ENCODE results near the gene ACOT11. TPM values are rescaled to one million over a fixed set of nuclear protein-coding genes. Genes with fewer than 3 reads are reported as not detected.

The ACOT11 gene
- total and polyA plus RNA-seq, 9 of the 15 experiments (the other 6 are each of a cell fraction or from before 2014, with no cell fraction given) = 0.04 to 1.2 (median 0.64) TPM; not detected in 2

- H3K4me3 ChIP-seq = no peak overlapping the region
These were observed 8.1 kb downstream of the ACOT11 start for GRCh38 chr1:54556110-54556509.

DNA sequence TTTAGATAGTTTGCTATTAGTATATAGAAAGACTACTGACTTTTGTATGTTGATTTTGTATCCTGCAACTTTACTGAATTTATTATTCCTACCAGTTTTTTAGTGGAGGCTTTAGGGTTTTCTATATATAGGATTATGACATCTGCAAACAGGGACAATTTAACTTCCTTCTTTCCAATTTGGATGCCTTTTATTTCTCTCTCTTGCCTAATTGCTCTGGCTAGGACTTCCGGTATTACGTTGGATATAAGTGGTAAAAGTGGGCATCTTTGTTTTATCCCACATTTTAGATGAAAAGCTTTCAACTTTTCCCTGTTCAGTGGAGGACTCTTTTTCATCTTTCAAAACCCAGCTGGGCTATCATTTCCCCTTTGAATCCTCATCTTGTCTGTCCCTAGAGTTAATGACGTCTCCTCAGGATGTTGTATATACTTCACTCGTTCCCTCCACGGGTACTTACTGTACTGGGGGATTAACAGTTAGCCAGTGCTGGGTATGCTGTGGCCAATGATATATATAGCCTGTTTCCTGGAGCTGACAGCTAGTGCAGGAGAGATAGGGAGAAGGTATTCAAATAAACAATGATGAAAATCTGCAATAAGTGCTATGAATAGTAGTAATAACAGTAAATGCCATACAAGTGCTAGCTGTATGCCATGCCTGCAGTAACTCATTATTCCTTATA is 9.8 kb downstream of the ACOT11 start:
- CTCF ChIA-PET (ENCODE audit: low intra/inter-chr PET ratio) = no interaction called here
- no peak overlapping the region for H3K9ac ChIP-seq (ENCODE audit: insufficient read depth in 1 of 2, low read depth in 2 of 2, low read length in 2 of 2)
- H3K4me1 ChIP-seq (replicated peaks in 1 of 2; ENCODE audit: control insufficient read depth in 2 of 2, insufficient read depth in 2 of 2, low read length in 2 of 2) = no peaks in the 10 kb centered on the region; a peak in 1 of 5 replicates
- ATAC-seq (no peak; the same call in 2 of the 3 replicates), FAIRE-seq (no peak), DNase-seq (ENCODE audit: extremely low read depth in 1 of 4, low spot score in 3 of 4) (no peak)
- H3K4me3 ChIP-seq = no peak overlapping the region
- H3K27ac ChIP-seq (ENCODE audit: extremely low read depth, low read depth, low read length) = no peak overlapping the region
- H3K27me3 ChIP-seq (ENCODE audit: control insufficient read depth in 2 of 2, insufficient read depth in 2 of 2, low read length in 2 of 2) = peaks cover 3 to 24% of the 10 kb centered on the region in 2 experiments
- H3K9me3 ChIP-seq (replicated peaks; ENCODE audit: control insufficient read depth, insufficient read depth, low read depth, low read length) = no peaks in the 10 kb centered on the region
- H2AFZ ChIP-seq (ENCODE audit: low read depth, low read length) = no peak overlapping the region
- in situ Hi-C loops (cut with MboI) = no loop called here
- BruUV-seq (replicated peaks) = no TSS peak
- H3K9me1 ChIP-seq (ENCODE audit: control insufficient read depth, insufficient read depth, low read length) = no peaks in the 10 kb centered on the region
- POLR2A ChIA-PET = interaction anchor here (1.1 to 3.1 kb wide), 3 partner anchors 10 to 19 kb away, joined by 3 to 15 read pairs (median 4); partner anchors contain the start of gene ACOT11
- intact Hi-C loops (cut with micrococcal nuclease) = no loop called here
- H3K79me2 ChIP-seq (ENCODE audit: control insufficient read depth, insufficient read depth, low read length) = no peaks in the 10 kb centered on the region
- WGBS (ENCODE audit: insufficient coverage, low coverage, missing lambda C conversion rate) = under 1% methylated on average over 5 of the region's 5 CpGs
- H4K20me1 ChIP-seq (replicated peaks; ENCODE audit: control insufficient read depth, insufficient read depth, low read length) = no peaks in the 10 kb centered on the region
- no peak overlapping the region for H3K4me2 ChIP-seq (ENCODE audit: insufficient read depth, low read length)
- H3K36me3 ChIP-seq (ENCODE audit: control insufficient read depth, insufficient read depth, low read length) = no peaks in the 10 kb centered on the region
- TF ChIP-seq ZNF24 (IDR thresholded peaks at IDR 0.05) (peak; percentile 77), CBX1 (IDR thresholded peaks at IDR 0.05; ENCODE audit: low read depth) (no peak)

More at GRCh38 chr1:54556110-54556509, 8.1 kb downstream of the ACOT11 start:
- Histone ChIP-seq H2AFZ (ENCODE audit: low read depth, low read length) (no peak overlapping the region), H3K27me3 (ENCODE audit: control insufficient read depth in 2 of 2, insufficient read depth in 2 of 2, low read length in 2 of 2) (peaks cover 5 to 32% of the 10 kb centered on the region in 2 experiments), H3K4me1 (replicated peaks in 1 of 2; ENCODE audit: control insufficient read depth in 2 of 2, insufficient read depth in 2 of 2, low read length in 2 of 2) (no peaks in the 10 kb centered on the region; a peak in 1 of 5 replicates), H3K36me3 (ENCODE audit: control insufficient read depth, insufficient read depth, low read length) (no peaks in the 10 kb centered on the region), H3K9me1 (ENCODE audit: control insufficient read depth, insufficient read depth, low read length) (no peaks in the 10 kb centered on the region), H3K9me3 (replicated peaks; ENCODE audit: control insufficient read depth, insufficient read depth, low read depth, low read length) (no peaks in the 10 kb centered on the region), H3K79me2 (ENCODE audit: control insufficient read depth, insufficient read depth, low read length) (no peaks in the 10 kb centered on the region), H4K20me1 (replicated peaks; ENCODE audit: control insufficient read depth, insufficient read depth, low read length) (no peaks in the 10 kb centered on the region), H3K4me2 (ENCODE audit: insufficient read depth, low read length) (no peak overlapping the region), H3K27ac (ENCODE audit: extremely low read depth, low read depth, low read length) (no peak overlapping the region), H3K9ac (ENCODE audit: insufficient read depth in 1 of 2, low read depth in 2 of 2, low read length in 2 of 2) (no peak overlapping the region)
- no TSS peak for BruUV-seq (replicated peaks)
- CTCF ChIA-PET (ENCODE audit: low intra/inter-chr PET ratio) = no interaction called here
- in situ Hi-C loops (cut with MboI) (no loop called here), intact Hi-C loops (cut with micrococcal nuclease) (no loop called here)
- FAIRE-seq (no peak), DNase-seq (ENCODE audit: extremely low read depth in 1 of 4, low spot score in 3 of 4) (no peak), ATAC-seq (no peak)
- 0% methylated on average over 1 of the region's 1 CpG for WGBS (ENCODE audit: insufficient coverage, low coverage, missing lambda C conversion rate)
- no peak for TF ChIP-seq CTBP1 (IDR thresholded peaks at IDR 0.05; ENCODE audit: borderline replicate concordance)
- peak; percentile 65 for TF ChIP-seq RBM25 (IDR thresholded peaks at IDR 0.05; ENCODE audit: low read depth, low read length, severe bottlenecking)
- TF ChIP-seq CC2D1A (IDR thresholded peaks at IDR 0.05) = no peak
- TF ChIP-seq ZNF217 (CRISPR knock-in tag; IDR thresholded peaks at IDR 0.05) = no peak
- no peak for TF ChIP-seq SNAPC5 (CRISPR knock-in tag; IDR thresholded peaks at IDR 0.05)
- POLR2A ChIA-PET = interaction anchor here (0.7 to 1.1 kb wide), 2 partner anchors 10 to 26 kb away, joined by 3 to 4 read pairs; no protein-coding TSS in a partner anchor
